Umbilical cord (tissue), 2 donors: ENCODE measurements around the gene KIAA0232. TPM values are rescaled to one million over a fixed set of nuclear protein-coding genes. Genes with fewer than 3 reads are reported as not detected.

Experiments
- DNase-seq: peaks from one replicate; pipeline ENCODE4 v3.0.0-alpha.2; 2015; ENCODE audit warnings: low spot score
- total RNA-seq: library from RNA; depleted of rRNA; stranded (reverse); fragments of >200 nt; gene quantifications from one replicate; pipeline ENCODE4 v1.2.3, GENCODE V29; 2014; ENCODE audit warnings: low replicate concordance; ENCODE audit not compliant: insufficient read depth

KIAA0232 gene
- total RNA-seq, 1 donor from 2014 or later: 27.9 TPM

DNA sequence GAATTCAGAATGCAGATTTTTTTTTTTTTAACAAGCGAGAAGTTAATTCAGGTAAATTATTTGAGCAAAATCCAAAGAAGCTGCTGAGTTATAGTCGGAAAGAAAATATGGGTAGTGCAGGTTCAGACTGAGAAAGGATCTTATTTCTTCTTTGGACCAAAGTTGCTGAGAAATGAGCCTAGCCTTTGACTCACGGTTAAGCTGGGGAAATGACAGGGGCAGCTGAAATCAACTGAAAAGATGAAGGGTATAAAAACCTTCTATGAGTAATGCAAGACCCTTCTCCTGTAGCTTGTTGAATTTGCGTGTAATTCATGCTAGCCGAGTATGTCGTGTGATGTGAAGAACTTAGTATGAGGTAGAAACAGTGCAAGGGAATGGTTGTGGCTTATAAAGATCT lies 63.0 kb downstream of the KIAA0232 start:
- no peak for DNase-seq

DNA sequence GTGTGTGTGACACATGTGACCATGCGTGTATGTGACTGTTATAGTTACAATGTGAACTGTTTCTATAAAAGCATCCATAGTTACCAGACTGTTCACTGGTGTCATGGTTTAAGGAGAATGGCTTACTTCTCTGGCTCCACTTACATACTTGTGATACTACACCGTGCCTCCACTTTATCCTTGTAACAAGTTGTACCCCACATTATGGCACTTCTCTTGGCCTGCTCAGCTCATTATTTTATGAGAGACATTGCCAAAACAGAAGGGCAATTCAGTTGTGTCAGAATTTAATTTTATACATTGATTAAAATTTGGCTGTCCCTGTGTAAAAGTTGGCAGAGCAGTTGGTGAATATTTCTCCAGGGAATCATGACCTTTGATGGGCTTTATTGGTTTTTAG lies 64.7 kb downstream of the KIAA0232 start:
- no peak for DNase-seq

DNA sequence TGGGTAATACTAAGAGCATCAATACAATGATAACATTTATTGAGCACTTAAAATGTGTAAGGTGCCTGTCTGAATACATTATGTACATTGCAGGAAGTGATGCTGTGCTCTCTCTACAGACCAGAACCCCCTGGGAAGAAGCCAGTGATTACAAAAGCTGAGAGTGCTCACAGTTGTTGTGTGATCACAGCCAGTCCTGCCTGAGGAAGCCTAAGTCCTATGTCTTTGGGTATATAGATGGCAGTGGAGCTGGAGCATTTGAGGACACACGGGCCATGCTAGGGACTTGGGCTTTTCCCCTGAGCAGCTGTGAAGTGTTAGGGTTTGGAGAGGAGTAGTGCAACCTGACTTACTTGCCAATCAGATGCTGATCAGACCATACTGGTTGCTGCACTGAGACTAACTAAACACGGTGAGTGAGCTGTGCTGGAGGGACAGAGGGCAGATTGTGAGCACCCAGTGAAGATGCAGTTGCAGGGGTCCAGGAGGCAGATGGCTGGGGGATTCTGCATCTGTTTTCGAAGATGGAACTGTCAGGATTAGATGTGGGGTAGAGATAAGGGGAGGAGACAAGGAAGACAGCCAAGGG lies 66.3 kb downstream of the KIAA0232 start:
- no peak for DNase-seq

DNA sequence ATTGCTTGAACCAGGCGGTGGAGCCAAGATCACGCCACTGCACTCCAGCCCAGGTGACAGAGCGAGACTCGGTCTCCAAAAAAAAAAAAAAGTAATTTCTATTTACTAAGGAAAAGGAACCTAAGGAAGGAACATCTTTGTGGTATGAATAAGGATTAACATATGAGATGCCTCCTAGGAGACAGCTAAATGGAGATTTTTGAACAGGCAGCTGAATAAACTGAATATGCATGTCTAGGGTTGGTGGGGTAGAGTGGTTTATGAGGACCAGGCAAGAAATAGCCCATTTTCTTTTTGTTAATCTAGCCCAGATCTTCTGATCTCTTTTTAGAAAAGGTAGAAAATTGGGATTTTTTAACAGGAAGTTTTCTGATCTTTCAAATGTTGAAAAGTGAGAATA lies 67.2 kb downstream of the KIAA0232 start:
- DNase-seq: no peak

DNA sequence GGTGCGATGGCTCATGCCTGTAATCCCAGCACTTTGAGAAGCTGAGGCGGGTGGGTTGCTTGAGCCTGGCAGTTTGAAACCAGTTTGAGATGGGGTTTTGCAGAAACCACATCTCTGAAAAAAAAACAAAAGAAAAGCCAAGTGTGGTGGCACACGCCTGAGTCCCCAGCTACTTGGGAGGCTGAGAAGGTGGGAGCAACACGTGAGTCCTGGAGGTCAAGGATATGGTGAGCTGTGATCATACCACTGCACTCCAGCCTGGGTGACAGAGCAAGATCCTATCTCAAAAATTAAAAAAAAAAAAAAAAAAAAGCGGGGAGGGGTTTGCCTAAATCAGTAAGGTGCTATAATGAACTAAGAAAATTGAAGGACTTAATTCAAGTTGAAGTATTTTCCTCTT lies 68.9 kb downstream of the KIAA0232 start:
- no peak for DNase-seq

DNA sequence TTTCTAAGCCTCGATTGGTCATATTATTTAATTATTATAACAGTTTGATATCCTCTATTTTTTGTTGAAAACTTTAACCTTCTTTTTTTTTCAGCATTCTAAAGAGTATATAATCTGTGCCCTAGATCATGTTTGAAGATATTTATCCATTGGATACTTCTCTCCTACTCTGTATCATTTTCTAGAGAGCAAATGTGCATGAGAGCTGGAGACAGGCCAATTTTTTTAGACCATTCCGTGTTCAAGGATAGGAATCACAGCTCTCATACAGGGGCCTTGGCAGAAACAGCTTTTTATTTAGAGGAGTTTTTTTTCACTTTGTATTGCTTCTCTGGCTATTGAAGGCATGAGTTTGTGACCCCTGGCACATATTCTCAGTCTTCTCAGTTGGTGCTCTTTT lies 69.4 kb downstream of the KIAA0232 start:
- no peak for DNase-seq

DNA sequence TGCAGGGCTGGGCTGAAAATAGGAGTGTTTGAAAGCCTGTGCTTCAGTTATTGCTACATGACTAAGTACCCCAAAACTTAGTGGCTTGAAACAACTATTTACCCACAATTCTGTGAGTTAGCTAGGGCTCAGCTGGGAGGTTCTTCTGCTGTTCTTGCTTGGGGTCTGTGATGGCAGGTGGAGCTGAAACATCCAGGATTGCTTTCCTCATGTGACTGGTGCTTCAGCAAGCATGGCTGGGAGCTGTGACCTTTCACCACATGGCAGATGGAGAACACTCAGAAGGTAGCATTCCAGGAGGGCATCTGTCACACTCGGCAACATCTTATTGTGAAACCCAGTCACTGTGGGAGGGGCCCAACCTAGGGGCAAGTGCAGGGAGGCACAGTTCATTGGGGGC lies 70.1 kb downstream of the KIAA0232 start:
- no peak for DNase-seq

DNA sequence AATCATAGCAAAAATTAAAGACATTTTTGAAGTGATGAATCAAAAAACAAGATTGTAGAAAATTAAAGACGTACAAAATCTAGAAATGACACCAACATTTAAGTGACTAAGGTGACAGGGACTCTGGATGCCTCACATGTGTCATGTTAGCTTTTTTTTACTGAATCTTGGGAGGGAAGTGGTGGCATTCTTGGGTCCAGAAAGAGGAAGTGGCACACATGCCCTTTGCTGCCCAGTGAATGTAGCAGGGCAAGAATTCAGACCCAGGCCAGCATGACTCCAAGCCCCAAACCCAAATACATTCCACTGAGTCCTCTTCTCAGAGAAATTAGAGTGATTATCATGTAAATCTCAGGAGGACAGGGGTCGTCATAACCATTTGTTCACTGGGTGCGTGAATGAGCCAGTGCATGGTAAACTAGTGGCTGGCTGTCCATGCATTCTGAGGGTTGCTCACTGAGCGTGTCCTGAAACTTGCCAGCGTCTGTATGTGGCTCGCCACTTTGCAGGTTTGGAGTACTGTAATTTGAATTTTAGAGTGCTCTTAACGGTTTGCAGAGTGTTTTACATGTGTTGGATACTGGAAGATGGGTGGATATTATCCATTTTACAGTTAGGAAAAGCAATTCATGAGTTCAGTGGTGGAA lies 71.7 kb downstream of the KIAA0232 start:
- DNase-seq: no peak

DNA sequence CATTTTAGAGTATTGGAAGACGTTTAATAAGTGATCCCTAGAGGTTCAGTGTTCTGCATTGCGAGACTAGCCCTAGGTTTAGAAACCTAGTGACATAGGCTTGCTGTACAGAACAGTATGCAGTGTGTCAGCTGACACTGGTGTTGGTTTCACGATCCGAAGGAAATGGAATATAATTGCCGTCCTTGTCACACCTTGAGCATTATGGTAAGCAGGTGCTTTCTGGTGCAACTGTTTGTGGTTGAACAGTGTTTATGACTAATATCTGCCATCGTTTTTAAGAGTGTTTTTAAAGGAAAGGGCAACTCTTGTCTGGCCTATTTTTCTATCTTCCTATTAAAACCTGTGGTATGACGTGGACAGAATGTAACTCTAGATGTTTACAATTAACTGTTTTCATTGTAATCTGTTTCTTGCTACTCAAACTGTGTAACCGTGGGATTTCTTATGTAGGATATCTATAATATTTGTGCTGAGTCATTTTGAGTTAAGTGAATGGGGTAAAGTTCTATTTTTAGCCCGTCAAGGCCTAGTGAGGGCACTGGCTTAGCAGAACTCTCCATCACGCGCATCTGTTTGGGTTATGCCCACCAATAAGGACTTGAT lies 73.3 kb downstream of the KIAA0232 start:
- DNase-seq: peak; percentile 40

DNA sequence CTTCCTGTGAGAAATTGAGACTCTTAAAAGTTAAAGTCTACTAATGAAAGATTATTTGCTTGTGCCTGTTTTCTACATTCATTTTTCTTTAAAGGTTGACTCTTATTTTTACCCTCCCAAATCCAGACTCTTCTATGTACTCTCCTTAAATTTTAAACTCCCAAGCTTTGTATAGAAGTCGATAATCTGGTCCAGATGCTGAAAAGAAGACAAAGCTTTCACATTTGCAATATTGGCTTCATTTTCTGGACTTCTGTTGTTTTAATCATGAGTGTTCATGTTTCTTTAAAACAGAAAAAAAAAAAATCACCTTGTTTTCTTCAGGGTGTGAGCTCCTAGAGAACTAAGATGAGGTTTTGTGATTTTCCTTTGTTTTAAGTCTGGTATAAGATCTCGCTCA lies 73.9 kb downstream of the KIAA0232 start:
- DNase-seq: no peak

DNA sequence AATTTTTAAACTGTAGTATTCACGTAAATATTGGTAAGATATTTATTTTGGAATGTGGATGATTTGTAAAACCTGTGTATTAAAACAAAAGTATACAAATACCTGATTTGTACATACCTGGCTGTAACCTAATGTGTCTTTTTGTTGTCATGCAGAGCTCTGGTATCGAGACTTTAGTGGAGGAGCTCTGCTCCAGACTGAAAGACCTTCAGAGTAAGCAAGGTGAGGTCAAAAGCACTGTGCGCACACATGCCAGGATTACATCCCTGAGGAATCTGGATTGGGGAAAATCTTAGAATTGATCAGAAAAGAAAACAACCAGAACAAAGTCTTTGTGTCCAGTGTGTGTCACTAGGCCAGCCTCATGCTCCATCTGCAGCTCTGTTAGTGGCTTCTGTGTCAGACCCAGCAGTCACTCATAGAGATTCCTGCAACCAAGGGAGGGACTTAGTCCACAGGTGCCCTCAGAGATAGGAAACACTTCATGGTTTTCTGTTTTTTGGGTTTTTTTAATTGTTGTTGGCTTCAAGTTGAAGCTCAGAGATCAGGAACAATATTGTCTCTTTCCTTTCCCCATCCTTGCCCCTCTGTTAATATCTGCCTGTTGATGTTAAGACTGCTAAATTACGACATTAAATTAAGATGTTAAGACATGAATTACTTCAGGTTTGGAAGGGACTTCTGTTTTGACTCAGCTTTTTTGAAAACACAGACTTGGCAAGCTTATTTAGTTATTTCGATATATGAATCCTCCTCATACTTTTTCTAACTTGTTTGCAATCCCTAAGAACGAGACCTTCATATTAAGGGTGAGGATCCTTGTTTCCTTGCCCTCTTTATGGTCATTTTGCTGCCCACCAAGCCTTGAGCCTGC lies 74.7 kb downstream of the KIAA0232 start:
- DNase-seq: no peak

DNA sequence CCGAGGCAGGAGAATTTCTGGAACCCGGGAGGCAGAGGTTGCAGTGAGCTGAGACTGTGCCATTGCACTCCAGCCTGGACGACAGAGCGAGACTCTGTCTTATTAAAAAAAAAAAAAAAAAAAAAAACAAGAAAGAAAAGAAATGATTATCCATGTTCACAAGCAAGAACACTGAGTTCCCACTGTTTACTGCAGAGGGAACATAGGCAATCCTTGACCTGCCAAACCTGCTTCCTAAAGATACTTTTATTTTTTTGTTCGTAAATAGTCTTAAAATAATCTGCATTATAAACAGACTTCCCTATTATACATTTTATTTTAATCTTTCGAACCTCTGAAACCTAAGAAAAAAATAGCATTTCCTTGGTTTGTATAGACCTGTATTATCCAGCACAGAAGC lies 76.5 kb downstream of the KIAA0232 start:
- no peak for DNase-seq

DNA sequence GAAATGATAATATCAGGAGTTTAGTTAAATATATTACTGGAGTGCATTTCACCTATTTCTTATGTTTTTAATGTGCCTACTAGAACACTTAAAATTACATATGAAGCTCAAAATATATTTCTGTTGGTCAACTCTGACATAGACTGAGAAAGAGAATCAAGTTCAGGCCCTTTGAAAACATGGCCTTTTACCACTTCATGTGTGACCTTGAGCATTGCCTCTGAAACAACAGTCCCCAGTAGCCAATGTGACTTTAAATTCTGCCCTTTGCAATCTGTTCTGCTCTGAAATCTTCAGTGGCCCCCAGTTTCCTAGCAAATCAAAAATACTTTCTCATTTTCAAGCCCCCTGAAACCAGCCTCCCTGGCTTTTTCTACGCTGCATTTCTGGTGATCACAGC lies 77.0 kb downstream of the KIAA0232 start:
- DNase-seq: no peak

DNA sequence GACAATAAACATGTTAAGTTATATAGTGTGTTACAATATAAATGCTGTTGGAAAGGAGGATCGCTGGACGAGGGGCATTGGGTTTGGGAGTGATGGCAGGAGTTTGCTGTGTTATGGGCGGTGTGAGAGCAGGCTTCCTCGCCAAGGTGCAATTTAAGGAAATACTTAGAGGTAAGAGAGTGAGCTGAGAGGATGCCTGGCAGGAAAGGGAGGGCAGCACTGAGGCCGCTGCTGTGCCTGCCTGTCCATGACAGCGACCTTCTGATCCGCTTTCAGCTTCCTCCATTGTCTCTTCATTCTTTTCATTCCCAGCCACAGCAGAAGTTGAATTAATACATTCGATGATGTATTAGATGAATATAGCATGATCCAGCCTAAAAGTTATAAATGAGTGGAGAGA lies 85.9 kb downstream of the KIAA0232 start:
- no peak for DNase-seq

DNA sequence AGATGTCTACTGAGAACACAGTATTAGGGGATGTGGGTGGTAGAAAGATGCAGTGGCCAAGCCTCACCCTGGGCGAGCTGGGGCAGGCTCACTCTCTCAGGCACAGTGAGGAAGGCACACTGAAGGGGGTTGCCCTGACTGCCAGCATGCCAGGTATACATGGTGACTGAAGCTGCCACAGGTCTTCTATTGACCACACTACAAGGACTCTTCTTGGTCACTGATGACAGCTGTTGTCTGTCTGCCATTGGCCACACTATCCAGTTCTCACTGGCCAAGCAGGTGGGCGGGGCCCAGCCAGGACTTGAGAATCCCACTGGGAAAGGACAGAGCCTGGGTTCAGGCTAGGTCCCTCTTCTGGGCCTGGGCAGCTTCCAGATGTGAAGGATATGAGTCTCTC lies 87.4 kb downstream of the KIAA0232 start:
- DNase-seq: no peak

DNA sequence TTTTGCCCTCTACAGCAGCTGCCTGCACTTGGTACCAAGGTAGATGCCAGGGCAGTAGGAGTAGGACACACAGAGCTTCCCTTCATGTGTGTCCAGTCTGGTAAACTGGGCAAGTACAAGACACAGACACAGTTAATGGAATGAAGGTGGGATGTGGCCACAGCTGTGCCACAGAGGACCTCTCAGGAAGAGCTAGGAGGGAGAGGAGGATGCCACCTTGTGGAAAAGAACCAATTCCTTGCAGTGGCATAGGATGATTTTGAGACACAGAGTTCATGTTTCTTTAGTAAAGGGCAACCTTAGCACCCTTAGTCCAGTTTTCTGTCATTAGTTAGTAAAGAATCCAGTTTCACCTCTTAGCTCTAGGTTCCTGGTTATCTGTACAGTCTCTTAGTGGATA lies 90.8 kb downstream of the KIAA0232 start:
- DNase-seq: no peak

DNA sequence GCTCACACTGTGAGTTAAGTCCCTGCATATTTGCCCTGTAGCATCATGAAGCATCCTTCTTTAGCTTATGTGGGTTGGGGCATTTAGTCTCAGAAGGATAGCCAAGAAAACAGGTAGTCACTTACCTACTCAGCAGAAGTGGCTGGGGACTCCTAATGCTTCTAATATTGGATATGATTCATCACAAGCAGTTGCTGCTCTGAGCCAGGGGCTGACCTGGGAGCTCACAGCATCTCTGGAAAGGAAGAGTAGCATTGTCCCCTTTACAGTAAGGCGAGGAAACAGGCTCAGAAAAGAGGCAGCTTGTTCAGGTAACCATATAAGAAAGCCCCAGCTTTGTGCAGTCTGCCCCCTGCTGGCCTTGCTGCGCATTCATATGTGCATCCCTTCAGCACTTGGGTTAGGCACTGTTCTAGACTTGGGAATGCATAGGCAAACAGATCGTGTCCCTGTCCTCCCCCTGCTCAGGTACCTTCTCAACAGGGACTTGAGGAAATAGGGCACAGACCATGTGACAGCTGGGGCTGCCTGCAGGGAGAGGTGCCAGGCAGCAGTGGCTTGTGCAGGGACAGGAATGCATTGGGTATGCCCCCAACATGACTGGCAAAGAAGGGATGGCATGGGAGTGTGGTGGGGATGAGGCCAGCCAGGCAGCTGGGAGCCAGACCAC lies 91.4 kb downstream of the KIAA0232 start:
- peak; percentile 50 for DNase-seq

DNA sequence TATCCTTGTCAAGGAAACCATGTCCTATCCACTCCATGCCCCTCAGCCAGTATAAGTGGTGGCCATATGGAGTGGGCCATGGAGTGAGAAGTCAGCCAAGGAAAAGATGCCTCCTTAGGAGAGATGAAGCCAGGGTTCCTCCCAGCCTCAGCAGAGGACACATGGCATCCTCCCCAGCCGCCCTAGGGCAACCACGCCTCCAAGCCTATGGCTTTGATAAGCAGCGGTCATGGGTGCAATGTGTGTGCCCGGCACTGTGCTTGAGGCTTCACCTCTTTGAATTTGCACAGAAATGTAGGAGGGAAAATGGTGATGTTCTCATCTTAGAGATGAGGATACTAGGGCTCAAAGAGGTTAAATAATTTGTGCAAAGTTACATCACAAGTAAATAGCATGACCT lies 92.5 kb downstream of the KIAA0232 start:
- no peak for DNase-seq

DNA sequence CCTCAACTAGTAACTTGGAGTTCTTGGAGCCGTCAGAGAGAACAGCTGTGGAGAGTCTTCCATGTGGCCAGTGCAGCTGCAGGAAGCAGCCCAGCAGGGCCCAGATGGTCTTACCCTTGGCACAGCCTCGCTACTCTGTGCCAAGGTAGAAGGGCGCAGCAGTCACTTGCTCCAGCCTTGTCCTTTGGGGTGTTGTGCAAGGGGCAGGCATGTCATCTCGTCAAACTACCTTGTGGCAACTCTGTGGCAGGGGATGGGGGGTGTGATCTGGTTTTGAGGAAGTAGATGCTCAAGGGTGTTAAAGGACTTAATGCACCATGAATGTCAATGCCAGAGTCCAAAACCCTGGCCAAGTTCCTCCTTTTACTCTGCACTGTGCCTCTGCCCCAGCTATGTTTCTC lies 92.9 kb downstream of the KIAA0232 start:
- peak; percentile 28 for DNase-seq

DNA sequence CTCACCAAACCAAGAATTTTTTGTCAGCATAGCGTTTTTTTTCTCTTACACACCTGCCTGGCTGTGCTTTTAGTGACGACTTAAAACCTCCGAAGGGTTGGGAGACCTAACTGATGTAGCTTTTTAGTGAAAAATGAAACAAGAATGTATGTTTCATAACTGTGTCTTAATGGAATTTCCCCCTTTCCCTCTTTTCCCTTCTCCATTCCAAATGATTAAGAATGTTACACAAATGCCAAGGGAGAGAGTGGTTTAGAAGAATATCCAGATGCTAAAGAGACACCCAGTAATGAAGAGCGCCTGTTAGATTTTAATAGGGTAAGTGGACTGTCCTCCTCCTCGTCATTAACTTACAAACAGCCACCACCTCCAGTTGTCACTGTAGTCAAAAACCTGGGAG lies 93.9 kb downstream of the KIAA0232 start:
- no peak for DNase-seq

DNA sequence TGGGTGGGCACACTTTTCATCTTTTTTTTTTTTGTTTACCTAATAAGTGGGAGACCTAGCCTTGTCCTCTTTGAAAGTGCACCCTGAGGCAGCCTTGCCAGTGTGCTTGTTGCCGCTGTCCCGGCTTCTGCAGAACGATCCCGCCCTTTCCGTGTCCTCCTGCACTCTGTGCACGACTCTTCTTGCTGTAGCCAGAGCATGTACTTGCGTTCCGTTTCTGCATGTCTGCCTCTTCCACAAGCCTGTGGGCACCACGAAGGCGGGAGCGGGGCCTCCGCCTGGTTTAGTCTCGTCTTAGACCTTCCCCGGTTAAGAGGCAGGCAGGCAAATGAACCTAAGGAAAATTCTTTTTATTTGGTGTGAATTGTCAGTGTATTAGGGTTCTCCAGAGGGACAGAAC lies 94.5 kb downstream of the KIAA0232 start:
- DNase-seq: no peak
